ENCODE data around the gene LMX1B.
"Not testable (repeated sequence)": the region's sequence is repeated elsewhere in the genome, so short reads cannot be mapped to it uniquely, and the experiment has no call there.

The LMX1B gene

DNA sequence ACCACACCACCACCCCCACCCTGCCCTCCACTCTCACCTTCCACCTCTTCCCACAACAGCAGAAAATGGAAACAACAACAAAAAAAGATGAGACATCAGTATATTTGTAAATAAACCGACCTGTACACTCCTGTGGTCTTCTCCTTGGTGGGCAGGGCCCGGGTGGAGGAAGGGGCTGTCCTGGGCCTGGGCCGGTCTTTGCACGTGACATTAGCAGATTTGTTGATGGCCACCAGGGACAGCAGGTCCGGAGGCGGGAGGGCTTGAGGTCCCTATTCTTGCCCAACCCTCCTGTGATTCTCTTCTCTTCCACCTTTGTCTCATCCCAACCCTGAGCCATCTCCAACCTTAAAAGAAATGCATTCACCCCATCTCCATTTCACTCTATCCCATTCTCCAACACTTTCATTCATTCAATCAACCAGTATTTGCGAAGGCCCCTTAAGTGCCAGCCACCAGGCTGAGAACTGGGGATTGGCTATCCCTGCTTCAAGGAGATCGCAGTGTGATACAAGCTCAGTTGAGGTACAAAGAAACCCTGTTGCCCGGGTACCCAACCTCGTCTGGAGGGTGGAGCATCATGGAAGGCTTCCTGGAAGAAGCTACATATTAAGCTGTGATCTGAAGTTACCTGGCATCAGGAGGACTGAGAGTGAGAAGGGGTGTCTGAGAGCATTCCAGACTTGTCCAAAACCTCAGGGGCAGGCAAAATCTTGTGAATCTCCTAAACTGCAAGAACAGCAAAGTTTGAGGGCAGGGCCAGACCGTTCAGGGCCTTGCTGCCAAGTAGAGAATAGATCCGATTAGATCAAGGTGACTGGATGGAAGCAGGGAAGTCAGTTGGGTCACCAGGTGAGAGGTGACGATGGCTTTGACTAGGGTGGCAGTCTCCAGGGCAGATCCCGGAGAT, 87.4 kb downstream of the LMX1B start:
- DNase-seq = no peak

DNA sequence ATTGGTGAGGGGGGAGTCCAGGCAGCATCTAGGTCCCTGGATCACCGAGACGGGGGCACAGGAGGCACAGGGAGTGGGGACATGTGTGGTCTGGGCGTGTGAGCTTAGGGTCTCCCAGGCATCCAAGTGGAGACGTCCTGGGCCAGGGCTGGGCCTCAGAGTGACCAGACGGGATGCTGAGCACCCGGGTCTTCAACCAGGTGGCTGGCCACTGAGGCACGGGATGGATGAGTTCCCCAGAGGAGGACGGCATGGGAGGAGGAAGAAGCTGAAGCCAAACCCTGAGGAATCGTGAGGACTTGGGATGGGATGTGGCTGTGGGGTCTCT, 88.0 kb downstream of the LMX1B start:
- no peak for DNase-seq

DNA sequence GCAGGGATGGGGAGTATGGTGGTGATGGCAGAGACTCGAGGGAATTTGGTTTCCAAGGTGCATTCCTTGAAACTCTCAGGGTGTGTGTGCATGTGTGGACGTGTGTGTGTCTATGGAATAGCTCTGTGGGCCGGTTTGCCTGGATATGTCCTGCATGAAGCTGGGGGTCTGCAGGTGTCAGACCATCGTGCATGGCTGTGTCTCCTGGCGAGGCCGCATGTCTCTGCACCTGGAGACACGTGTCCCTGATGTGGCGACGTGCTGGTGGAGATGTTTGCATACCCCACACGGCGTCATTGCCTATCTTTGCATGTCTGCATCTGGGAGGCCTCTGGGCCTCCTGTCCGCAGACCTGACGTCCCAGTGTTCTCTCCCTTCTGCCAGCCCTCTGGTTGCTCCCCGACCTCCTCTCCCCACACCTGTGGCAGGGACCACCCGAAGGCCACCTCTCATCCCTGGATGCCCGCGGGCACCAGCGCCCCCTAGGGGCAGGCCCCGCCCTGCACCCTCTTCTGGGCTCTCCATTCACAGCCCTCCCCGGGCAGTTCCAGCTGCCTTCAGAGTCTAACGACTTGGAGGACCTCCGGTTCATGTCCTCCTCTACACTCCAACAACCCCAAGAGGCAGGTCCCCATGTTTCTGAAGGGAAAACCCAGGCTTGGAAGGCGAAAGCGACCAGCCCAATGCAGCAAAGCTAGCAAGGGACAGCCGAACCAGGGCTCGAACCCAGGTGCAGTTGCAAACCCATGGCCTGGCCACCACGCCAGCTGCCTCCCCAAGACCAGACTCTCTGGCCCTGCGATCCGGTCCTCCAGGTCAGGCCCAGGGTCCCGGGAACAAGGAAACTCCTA, 88.6 kb downstream of the LMX1B start:
- no peak for DNase-seq

DNA sequence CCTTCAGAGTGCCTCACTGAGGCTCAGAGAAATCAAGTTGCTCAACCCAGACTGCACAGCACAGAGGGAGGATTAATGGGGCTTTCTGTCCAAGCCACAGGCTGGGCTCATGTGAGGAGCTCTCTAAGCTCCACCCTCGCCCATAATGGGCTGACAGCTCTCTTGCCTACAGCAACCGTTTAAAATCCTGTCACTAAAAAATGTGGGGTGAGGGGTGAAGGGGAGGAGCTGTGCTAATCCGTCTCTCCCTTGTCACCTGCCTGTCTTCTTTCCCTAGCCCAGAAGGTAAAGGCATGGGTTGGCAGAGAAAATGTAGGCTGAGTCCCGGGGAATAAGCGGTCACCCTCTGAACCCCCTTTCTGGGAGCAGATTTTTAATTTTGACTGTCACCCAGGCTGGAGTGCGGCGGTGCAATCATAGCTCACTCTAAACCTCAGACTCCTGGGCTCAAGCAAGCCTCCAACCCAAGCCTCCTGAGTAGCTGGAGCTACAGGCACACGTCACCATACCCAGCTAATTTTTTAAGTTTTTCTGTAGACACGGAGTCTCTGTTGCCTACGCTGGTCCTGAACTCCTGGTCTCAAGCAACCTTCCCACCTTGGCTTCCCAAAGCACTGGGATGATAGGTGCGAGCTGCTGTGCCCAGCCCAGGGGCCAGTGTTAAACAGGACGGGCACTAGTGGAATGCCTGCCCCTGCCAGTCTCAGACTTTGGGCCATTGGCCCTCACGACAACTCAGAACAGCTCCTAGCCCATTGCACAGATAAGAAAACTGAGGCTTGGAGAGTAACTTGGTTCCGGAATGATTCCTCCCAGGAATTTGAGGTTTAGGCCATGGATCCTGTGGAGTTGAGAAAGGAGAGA, 89.5 kb downstream of the LMX1B start:
- DNase-seq = no peak

DNA sequence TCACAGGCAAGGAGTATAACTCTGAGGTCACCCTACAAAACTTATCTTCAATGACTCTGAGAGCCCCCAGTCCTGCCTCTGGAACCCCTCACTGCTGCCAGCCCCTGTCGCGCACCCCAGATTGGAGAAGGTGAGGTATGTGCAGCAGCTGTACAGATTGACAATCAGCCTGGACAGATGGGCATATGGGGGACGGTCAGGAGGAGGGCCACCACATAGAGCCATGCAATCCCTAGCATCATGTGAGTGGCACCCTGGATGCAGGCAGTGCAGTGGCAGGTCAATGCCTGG, 90.1 kb downstream of the LMX1B start:
- no peak for DNase-seq

DNA sequence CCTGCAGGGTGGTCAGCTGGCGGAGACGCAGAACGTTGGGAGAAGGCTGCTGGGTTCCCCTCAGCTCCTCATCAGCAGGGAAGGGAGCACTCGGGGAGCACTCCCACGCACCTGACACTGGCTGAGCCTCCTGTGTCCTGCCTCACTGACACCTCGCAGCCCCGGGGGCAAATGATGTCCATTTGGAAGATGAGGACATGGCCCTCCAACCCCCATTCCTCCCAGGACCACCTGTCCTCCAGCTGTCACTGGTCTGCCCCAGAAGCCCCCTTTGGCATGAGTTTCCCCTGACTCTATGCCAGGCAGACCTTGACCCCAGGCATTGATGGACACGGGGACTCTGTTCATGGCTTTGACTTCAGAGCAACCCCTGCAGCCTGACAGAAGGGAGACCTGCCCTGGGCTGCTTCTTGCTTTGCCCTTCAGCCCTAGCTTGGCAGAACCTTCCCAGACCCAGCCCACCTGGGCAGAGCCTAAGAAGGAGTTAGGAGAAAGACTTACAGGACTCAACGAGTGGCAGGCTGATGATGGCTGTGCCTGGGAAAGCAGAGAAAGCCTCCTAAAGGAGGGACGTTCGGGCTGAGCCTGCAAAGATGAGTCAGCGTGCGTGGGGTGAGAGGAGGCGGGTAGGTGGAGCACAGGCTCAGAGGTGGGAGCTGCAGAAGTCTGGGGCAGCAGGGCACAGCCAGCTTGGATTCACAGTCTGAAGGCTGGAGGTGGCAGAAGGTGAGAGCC, 90.6 kb downstream of the LMX1B start:
- no peak for DNase-seq

DNA sequence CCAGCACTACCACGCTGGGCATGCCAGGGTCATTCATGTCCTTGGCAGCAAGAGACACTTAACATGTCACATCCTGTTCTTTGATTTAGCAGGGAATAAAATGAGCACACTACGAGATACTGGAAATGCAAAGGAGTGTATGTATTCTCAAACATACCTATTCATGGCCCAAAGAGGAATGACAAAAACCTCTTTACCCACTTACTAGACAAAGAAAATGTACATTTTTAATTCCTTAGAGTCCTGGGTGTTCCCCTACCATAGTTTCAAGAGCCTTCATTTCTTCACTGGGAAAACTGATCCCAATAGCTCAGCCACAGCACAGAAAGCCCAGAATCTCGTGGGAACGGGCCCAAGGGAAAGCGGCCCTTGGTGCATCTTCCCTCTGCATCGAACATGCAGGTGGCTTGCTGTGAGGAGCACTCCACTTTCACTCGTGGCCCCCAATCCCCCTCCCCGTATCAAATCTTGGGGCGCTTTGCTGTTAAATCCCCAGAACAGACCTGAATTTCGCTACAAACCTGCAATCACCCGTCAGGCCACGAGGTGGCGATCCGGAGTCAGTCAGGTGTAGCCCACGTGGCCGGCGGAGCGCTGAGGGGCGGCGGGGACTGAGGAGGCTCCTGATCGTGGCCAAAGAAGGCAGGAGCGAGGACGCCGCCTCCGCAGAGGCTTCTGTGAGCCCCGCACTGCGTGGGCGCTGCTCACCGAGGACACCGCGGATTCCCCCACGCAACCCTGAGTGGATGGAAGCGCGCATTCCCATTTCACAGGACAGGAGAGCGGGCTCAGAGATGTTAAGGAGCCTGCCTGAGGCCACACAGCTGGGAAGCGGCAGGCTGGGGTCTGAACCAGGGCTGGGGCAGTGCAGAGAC, 91.4 kb downstream of the LMX1B start:
- DNase-seq = peak; percentile 26

DNA sequence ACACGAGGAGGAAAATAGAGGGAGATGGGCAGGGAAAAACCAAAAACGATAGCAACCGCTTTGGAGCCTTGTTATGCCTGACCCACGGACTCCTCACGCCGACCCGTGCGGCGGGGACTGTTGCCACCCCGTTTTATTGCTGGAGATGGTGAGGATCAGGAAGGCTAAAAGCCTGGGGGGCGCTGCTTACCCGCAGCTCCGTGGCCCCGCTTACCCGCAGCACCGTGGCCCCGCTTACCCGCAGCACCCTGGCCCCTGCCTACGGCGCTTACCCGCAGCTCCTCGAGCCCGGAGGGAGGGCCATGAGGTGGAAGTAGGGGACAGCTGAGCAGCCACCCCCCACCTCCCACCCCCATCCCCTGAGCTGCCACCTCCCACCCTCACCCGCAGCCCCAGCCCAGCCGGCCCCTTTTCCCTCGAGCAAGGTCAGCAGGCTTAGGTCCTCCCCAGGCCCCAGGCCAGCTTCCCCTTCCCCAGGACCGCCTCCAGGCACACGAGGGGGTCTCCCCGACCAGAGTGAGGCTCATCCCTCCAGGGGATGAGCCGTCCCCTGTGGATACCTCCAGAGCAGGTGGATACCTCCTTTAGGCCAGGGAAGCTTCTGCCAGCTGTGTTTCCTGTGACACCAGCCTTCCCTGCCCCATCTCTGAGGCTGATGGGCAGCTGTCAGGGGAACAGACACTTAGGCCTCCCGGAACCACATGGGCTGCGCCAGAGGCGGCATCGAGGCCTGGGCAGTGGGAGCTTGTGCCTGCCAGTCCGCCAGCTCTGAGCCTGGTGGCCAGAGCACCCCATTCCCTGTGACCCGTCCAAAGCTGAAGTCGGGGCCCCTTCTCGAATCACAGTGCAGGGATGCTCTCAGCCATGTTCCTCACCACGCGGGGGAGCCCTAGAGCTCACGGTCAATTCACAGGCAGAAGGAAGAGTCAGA, 92.3 kb downstream of the LMX1B start:
- DNase-seq = no peak

DNA sequence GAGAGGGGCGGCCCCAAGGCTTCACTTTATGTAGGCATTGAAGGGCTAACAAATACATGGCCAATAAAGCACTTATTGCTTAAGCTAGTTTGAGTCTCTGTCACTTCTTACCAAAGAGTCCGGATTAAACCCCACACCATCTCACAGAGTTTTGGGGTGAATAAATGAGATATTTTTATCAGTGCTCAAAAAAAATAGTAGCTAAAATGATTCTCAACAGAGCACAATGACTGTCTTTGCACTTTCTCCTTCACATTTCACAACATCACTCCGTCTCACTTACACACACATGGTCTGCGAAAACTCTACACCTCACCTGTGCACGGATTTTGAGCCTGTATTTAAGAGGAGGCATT, 92.9 kb downstream of the LMX1B start:
- DNase-seq = no peak

DNA sequence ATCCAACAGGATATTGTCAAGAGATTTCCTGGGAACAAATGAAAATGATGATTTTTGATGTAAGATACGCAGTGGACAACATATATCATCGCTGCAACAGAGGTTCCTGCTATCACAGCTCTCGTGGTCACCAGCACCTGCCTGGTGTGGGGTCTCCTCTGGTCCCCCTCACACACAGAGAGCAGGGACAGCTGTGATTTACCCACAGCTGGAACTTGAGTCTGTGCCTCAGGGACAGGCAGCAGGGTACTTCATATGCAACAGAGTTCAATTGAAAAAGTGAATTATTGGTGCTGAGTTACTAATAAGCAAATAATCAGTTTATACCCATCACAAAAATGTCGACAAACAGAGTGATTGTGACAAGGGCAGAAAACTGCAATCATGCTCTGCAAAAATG, 93.4 kb downstream of the LMX1B start:
- DNase-seq = no peak

DNA sequence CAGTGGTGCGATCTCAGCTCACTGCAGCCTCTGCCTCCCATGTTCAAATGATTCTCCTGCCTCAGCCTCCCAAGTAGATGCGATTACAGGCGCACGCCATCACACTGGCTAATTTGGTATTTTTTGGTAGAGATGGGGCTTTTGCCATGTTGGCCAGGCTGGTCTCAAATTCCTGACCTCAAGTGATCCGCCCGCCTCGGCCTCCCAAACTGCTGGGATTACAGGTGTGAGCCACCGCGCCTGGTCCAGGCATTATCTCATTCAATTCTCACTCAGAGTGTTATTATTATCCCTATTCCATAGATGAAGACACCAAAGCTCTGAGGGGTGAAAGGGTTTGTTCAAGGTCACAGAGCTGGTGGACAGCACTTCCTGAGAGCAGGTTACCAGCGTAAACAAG, 94.0 kb downstream of the LMX1B start:
- not testable (repeated sequence) for DNase-seq

DNA sequence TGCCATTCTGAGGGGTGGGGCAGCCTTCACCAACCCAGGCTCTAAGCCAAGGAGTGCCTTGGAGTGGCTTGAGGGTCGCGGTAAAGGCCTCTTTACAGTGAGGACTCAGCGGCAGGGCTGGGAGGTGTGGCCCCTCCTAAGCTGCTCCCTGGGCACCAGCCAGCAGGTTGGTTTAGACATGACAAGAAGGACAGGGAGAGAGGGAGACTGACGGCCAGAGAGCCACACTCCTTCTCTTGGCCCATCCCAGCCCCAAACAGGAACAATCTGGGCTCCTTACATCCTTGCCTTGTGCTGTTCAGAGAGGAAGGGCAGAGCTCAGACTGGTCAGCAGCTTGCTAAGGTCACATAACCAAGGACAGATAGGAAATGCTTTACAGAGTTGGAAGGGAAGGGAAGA, 94.5 kb downstream of the LMX1B start:
- no peak for DNase-seq

DNA sequence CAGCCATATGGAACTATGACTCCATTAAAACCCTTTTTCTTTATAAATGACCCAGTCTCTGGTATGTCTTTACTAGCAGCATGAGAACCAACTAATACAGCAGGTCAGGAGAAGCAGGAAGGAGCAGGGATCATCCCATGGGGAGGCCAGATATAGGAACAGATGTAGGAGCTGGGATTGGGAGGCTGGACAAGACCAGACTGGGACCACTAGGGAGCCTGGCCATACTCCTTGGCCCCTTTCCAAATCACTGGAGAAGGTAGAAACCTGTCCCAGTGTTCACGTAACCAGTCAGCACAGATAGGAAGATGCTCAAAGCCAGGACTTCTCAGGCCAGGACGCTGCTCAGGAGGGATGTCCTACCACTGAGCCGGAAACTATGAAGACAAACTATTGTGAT, 95.5 kb downstream of the LMX1B start:
- no peak for DNase-seq

DNA sequence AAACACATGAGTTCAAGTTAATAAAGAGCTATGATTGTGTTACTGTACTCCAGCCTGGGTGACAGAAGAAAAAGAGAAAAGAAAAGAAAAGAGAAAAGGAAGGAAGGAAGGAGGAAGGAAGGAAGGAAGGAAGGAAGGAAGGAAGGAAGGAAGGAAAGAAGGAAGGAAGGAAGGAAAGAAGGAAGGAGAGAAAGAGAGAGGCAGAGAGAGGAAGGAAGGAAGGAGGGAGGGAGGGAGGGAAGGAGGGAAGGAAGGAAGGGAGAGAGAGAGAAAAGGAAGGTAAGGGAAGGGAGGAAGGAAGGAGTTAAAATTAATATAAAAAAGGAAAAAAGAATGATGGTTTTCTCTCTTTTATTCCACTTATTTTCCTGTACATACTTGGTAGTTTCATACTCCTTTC, 101.7 kb downstream of the LMX1B start:
- DNase-seq = no peak

DNA sequence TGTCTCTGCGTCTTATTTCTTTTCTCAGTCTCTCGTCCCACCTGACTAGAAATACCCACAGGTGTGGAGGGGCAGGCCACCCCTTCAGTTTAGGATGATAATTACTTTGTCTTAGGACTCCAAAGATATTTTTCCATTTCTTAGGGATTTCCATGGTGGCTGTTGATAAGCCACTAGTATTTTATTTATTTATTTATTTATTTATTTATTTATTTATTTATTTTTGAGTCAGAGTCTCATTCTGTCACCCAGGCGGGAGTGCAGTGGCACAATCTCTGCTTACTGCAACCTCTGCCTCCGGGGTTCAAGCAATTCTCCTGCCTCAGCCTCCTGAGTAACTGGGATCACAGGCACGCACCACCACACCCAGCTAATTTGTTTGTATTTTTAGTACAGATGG, 103.7 kb downstream of the LMX1B start:
- DNase-seq = not testable (repeated sequence)

DNA sequence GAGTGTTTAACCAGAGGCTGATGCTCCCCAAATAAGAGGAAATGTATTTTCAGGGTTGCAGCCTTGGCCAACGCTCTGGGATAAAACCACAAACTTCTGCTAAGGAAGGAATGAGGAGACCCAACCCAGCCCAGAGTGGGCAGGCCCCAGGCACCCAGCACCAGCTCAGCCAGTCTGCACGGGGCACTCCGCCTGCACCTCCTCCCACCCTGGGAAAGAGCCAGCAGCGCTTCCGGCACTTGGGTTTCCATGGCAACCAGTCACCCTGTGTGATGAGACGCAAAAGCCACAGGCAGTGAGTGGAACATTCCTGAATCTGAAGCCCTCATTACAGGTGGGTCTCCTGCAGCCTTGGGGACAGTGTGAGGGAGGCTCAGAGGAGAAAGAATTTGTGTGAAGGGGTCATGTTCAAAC, 105.9 kb downstream of the LMX1B start:
- peak; percentile 27 for DNase-seq

DNA sequence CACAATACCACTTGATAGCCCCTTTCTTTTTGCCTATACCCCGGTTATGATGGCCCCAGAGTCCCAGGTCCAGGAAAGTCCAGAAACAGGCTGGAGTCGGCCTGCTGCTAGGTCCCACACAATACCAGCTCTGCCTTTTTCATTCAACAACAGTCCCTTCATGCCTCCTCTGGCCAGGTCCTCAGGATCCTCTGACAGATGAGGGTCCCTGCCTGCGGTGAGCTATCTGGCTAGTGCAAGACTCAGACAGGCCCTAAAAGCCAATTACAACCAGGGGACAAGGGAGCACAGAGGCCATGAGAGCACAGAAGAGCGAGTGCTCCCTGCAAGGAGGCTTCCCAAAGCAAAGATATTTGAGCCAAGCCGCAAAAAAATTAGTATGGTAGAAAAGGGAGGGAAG, 106.3 kb downstream of the LMX1B start:
- DNase-seq = no peak

DNA sequence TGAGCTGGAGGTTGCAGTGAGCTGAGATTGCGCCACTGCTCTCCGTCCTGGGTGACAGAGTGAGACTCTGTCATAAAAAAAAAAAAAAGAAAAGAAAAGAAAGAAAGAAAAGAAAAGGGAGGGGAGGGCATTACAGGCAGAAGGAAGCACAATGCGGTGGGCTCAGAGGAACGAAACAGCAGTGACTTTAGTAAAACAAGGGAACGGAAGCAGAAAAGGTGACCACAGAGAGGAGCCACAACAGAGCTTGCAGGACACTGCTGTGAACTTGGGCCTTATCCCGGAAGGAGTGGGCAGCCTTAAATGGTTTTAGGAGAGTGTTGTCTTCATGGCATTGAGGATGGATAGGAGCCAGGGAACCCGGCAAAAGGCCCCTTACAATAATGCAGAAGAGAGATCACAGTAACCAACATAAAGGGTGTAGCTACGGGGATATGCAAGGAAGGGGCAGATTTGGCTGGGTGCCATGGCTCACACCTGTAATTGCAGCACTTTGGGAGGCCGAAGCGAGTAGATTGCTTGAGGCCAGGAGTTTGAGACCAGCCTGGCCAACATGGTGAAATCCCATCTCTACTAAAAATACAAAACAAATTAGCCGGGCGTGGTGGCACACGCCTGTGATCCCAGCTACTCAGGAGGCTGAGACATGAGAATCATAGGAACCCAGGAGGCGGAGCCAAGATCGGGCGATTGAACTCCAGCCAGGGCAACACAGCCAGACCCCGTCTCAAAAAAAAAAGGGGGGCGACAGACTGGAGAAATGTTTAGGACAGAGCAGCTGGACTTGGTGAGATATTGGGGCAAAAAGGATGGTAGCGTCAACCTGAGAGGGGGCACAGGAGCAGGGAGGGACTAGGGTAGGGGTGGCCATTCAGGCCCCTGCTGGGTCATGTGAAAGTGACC, 107.2 kb downstream of the LMX1B start:
- DNase-seq = no peak

DNA sequence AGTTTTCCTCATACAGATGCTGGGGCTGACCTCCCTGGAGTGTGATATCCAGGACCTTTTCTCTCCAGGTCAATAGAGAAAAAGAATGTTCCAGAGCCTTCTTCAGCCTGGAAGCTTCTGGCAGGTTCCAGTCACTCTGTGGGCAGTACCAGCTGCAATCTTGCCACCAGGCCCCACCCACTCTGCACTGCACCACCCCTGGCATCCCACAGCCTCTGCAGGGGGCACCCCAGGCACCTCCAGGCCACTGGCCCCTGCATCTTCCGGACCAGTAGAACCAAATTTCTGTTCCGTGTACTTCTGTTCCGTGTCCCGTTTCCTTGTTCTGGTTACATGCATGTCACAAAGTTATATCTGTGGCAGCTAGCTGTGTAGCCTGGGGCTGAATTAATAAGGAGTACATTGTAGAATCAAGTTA, 107.8 kb downstream of the LMX1B start:
- DNase-seq = no peak
